HCT116 (cell line): ENCODE measurements around the gene DIAPH3. TPM values are rescaled to one million over a fixed set of nuclear protein-coding genes. Genes with fewer than 3 reads are reported as not detected.

Experiments
- ATAC-seq: fragments of 200-7000 bp; cut with Tn5 transposase; 2 replicates; pipeline ENCODE4 v1.9.1; 2020; ENCODE audit warnings: mild to moderate bottlenecking, moderate library complexity
- BruUV-seq: library from RNA; stranded (reverse); fragments of 400-500 nt; replicated peaks from 2 replicates; lab custom pipeline; 2021; lab: Mats Ljungman, UMichigan
- CTCF ChIA-PET: fragments of 300-600 bp; sonication (Branson Sonifier 250); formaldehyde crosslinking; loops from one replicate; lab custom pipeline; 2021; ENCODE audit warnings: antibody characterized with exemption; lab: Charles Lee
- POLR2A ChIA-PET: fragments of 300-600, 350-600 bp; sonication (Branson Sonifier 250); formaldehyde crosslinking; loops from one replicate; lab custom pipeline; 2021; ENCODE audit warnings: antibody characterized with exemption; lab: Charles Lee
- RAD21 ChIA-PET, 2 experiments: fragments of 300-600 bp; sonication (Branson Sonifier 250); formaldehyde crosslinking; loops; one replicate each; lab custom pipeline; 2023; ENCODE audit warnings: low total read pairs in 2 of 2; ENCODE audit not compliant: uncharacterized antibody in 2 of 2, unreplicated experiment in 2 of 2, low non-redundant PET in 1 of 2; lab: Charles Lee
- DNase-seq: peaks from one replicate; pipeline ENCODE4 v3.0.0-alpha.2; 2010; ENCODE audit warnings: low read depth, low spot score
- H2AFZ ChIP-seq: fragments of 200-600 bp; shearing (Covaris generic), sonication (generic); 2 replicates; pipeline ENCODE4 v1.6.1; 2017; ENCODE audit warnings: low read depth, mixed run types, mixed read lengths, antibody characterized with exemption, low read length; ENCODE audit not compliant: poor library complexity, severe bottlenecking
- H3K27ac ChIP-seq: 2 replicates; pipeline ENCODE4 v1.5.1; 2012; ENCODE audit warnings: low read depth, low read length
- H3K27me3 ChIP-seq: fragments of 200-600 bp; sonication (generic); 2 replicates; pipeline ENCODE4 v1.6.1; 2016; ENCODE audit warnings: mixed run types, low read length, mixed read lengths; ENCODE audit not compliant: insufficient read depth
- H3K36me3 ChIP-seq, 2 experiments: fragments of 200-500 bp in 1 of 2; fragments of 200-600 bp in 1 of 2; sonication (Bioruptor generic) in 1 of 2; sonication (generic) in 1 of 2; 2 replicates each; pipeline versions ENCODE4 v1.5.1 to v1.6.1; 2014 to 2016; ENCODE audit warnings: low read length in 2 of 2, inconsistent platforms in 1 of 2, mixed read lengths in 1 of 2, mixed run types in 1 of 2; ENCODE audit not compliant: insufficient read depth in 2 of 2, control insufficient read depth in 1 of 2
- H3K4me1 ChIP-seq, 2 experiments: fragments of 200-600 bp in 1 of 2; sonication (generic) in 1 of 2; 2 replicates each; pipeline versions ENCODE4 v1.5.1 to v1.6.1; 2012 to 2017; ENCODE audit warnings: low read length in 2 of 2, inconsistent platforms in 1 of 2, mild to moderate bottlenecking in 1 of 2, mixed read lengths in 1 of 2, mixed run types in 1 of 2, moderate library complexity in 1 of 2; ENCODE audit not compliant: insufficient read depth in 2 of 2, control insufficient read depth in 1 of 2
- H3K4me2 ChIP-seq: fragments of 200-600 bp; sonication (generic); 2 replicates; pipeline ENCODE4 v1.6.1; 2017; ENCODE audit warnings: mixed run types, low read length, mixed read lengths
- H3K4me3 ChIP-seq, 2 experiments: fragments of 200-600 bp in 1 of 2; sonication (generic) in 1 of 2; replicated peaks in 1 of 2; 2 replicates each; pipeline ENCODE4 v1.5.1; 2011 to 2016; ENCODE audit warnings: low read length in 2 of 2, control low read depth in 1 of 2, low read depth in 1 of 2, mild to moderate bottlenecking in 1 of 2, mixed read lengths in 1 of 2, mixed run types in 1 of 2
- H3K79me2 ChIP-seq: fragments of 200-600 bp; sonication (generic); 2 replicates; pipeline ENCODE4 v1.6.1; 2017; ENCODE audit warnings: mild to moderate bottlenecking, mixed run types, low read length, moderate library complexity, mixed read lengths; ENCODE audit not compliant: insufficient read depth
- H3K9ac ChIP-seq: fragments of 200-600 bp; sonication (generic); 2 replicates; pipeline ENCODE4 v1.6.1; 2016; ENCODE audit warnings: low read length, mixed read lengths
- H3K9me2 ChIP-seq: fragments of 200-600 bp; sonication (generic), shearing (Covaris generic); 2 replicates; pipeline ENCODE4 v1.6.1; 2017; ENCODE audit warnings: mixed run types, mild to moderate bottlenecking, moderate library complexity; ENCODE audit not compliant: insufficient read depth
- H3K9me3 ChIP-seq, 2 experiments: fragments of 200-500 bp in 1 of 2; fragments of 200-600 bp in 1 of 2; sonication (Bioruptor generic) in 1 of 2; sonication (generic) in 1 of 2; 2 replicates each; pipeline ENCODE4 v1.6.1; 2014 to 2017; ENCODE audit warnings: low read length in 2 of 2, mixed read lengths in 2 of 2, inconsistent platforms in 1 of 2, low read depth in 1 of 2, mild to moderate bottlenecking in 1 of 2, mixed run types in 1 of 2, moderate library complexity in 1 of 2; ENCODE audit not compliant: control insufficient read depth in 1 of 2, insufficient read depth in 1 of 2
- H4K20me1 ChIP-seq: fragments of 200-600 bp; sonication (generic), shearing (Covaris generic); 2 replicates; pipeline ENCODE4 v1.6.1; 2017; ENCODE audit warnings: mixed run types, mild to moderate bottlenecking, moderate library complexity; ENCODE audit not compliant: insufficient read depth
- CBX3 ChIP-seq: IDR thresholded peaks from 2 replicates; pipeline ENCODE4 v1.6.1; 2012; ENCODE audit warnings: low read depth
- CEBPB ChIP-seq: IDR thresholded peaks from 2 replicates; pipeline ENCODE4 v1.6.1; 2012; ENCODE audit warnings: low read depth
- CTCF ChIP-seq, 3 experiments: fragments of 200-600 bp in 1 of 3; sonication (generic) in 1 of 3; IDR thresholded peaks in 2 of 3; conservative IDR thresholded peaks in 1 of 3; 2 replicates each; pipeline ENCODE4 v1.5.1; 2012 to 2017; ENCODE audit warnings: low read depth in 2 of 3, low read length in 2 of 3, antibody characterized with exemption in 1 of 3, borderline replicate concordance in 1 of 3, control low read depth in 1 of 3, mild to moderate bottlenecking in 1 of 3, mixed read lengths in 1 of 3, mixed run types in 1 of 3, moderate library complexity in 1 of 3; ENCODE audit not compliant: insufficient read depth in 1 of 3
- EGR1 ChIP-seq: IDR thresholded peaks from 2 replicates; pipeline ENCODE4 v1.6.1; 2012; ENCODE audit warnings: low read depth
- ELF1 ChIP-seq: IDR thresholded peaks from 2 replicates; pipeline ENCODE4 v1.6.1; 2012; ENCODE audit warnings: low read depth, borderline replicate concordance
- EZH2 ChIP-seq: fragments of 200-600 bp; sonication (generic); IDR thresholded peaks from 2 replicates; pipeline ENCODE4 v1.6.1; 2017; ENCODE audit warnings: antibody characterized with exemption, mixed run types
- EZH2phosphoT487 ChIP-seq: fragments of 200-600 bp; IDR thresholded peaks from 2 replicates; pipeline ENCODE4 v1.6.1; 2018; ENCODE audit warnings: antibody characterized with exemption, borderline replicate concordance
- FOSL1 ChIP-seq: IDR thresholded peaks from 2 replicates; pipeline ENCODE4 v1.6.1; 2012; ENCODE audit warnings: low read depth
- JUND ChIP-seq: IDR thresholded peaks from 2 replicates; pipeline ENCODE4 v1.6.1; 2012
- MAX ChIP-seq: IDR thresholded peaks from 2 replicates; pipeline ENCODE4 v1.6.1; 2012
- POLR2A ChIP-seq: IDR thresholded peaks from 2 replicates; pipeline ENCODE4 v1.7.0; 2011; ENCODE audit warnings: borderline replicate concordance; ENCODE audit not compliant: insufficient read depth, insufficient read length; ENCODE audit errors: extremely low read depth
- POLR2AphosphoS5 ChIP-seq: IDR thresholded peaks from 2 replicates; pipeline ENCODE4 v1.6.1; 2011; ENCODE audit warnings: mild to moderate bottlenecking, low read depth, low read length, moderate library complexity
- SIN3A ChIP-seq: IDR thresholded peaks from 2 replicates; pipeline ENCODE4 v1.6.1; 2012; ENCODE audit warnings: low read depth
- SP1 ChIP-seq: IDR thresholded peaks from 2 replicates; pipeline ENCODE4 v1.6.1; 2012; ENCODE audit warnings: low read depth
- TCF7L2 ChIP-seq: IDR thresholded peaks from 2 replicates; pipeline ENCODE4 v1.7.0; 2011; ENCODE audit warnings: borderline replicate concordance, inconsistent platforms; ENCODE audit not compliant: insufficient read depth, insufficient read length; ENCODE audit errors: extremely low read depth
- YY1 ChIP-seq: IDR thresholded peaks from 2 replicates; pipeline ENCODE4 v1.6.1; 2011; ENCODE audit warnings: low read length, low read depth, moderate library complexity, mild to moderate bottlenecking; ENCODE audit not compliant: insufficient replicate concordance; ENCODE audit errors: extremely low read depth
- ZNF274 ChIP-seq: fragments of 200-500 bp; sonication (Bioruptor generic); IDR thresholded peaks from 2 replicates; pipeline ENCODE4 v1.6.1; 2014; ENCODE audit warnings: mild to moderate bottlenecking, low read depth, low read length, inconsistent platforms
- intact Hi-C: fragments of 100-400 bp; cut with micrococcal nuclease; formaldehyde crosslinking; loops from 2 replicates; pipeline ENCODE4 v1.10.0; 2022
- total RNA-seq: library from RNA; stranded (reverse); gene quantifications from one replicate; pipeline ENCODE4 v1.2.1, GENCODE V29; 2021; ENCODE audit not compliant: unreplicated experiment

DIAPH3 gene
- total RNA-seq, 1 experiment from 2014 or later = 22.8 TPM

GRCh38 chr13:59635589-59635988, 528.1 kb downstream of the DIAPH3 start:
- Histone ChIP-seq H2AFZ (no peak overlapping the region), H3K79me2 (no peaks in the 10 kb centered on the region), H3K36me3 (no peaks in the 10 kb centered on the region), H3K4me2 (no peak overlapping the region), H3K27me3 (peaks cover 60% of the 10 kb centered on the region), H3K4me1 (no peaks in the 10 kb centered on the region), H3K9me3 (no peaks in the 10 kb centered on the region), H3K4me3 (no peak overlapping the region), H4K20me1 (no peaks in the 10 kb centered on the region), H3K27ac (no peak overlapping the region), H3K9ac (no peak overlapping the region), H3K9me2 (no peaks in the 10 kb centered on the region)
- no peak for ATAC-seq
- intact Hi-C loops = no loop called here
- TF ChIP-seq EZH2phosphoT487 = no peak
- no peak for TF ChIP-seq EZH2
- no peak for TF ChIP-seq CEBPB
- TF ChIP-seq EGR1 = no peak
- no peak for TF ChIP-seq ELF1
- TF ChIP-seq SP1 = no peak
- TF ChIP-seq SIN3A = no peak
- no peak for TF ChIP-seq CTCF (IDR thresholded peaks at IDR 0.05 in 2 of 3, conservative IDR thresholded peaks at IDR 0.05 in 1 of 3; ENCODE audit: borderline replicate concordance in 1 of 3, insufficient read depth in 1 of 3, low read depth in 2 of 3, low read length in 2 of 3)
- no peak for TF ChIP-seq CBX3
- TF ChIP-seq YY1 = no peak
- no peak for TF ChIP-seq POLR2A
- TF ChIP-seq POLR2AphosphoS5 = no peak
- TF ChIP-seq TCF7L2 = no peak
- no peak for TF ChIP-seq JUND
- no peak for TF ChIP-seq FOSL1
- TF ChIP-seq ZNF274 = no peak
- no peak for TF ChIP-seq MAX
- no TSS peak for BruUV-seq
- ChIA-PET POLR2A (no interaction called here), RAD21 (no interaction called here), CTCF (no interaction called here)
- DNase-seq = no peak
